ENCODE results near the gene DCHS2. TPM values are rescaled to one million over a fixed set of nuclear protein-coding genes. Genes with fewer than 3 reads are reported as not detected.

The DCHS2 gene
- polyA plus RNA-seq, 6 donors from 2014 or later = 0.08 to 0.44 (median 0.26) TPM; not detected in 1

DNA sequence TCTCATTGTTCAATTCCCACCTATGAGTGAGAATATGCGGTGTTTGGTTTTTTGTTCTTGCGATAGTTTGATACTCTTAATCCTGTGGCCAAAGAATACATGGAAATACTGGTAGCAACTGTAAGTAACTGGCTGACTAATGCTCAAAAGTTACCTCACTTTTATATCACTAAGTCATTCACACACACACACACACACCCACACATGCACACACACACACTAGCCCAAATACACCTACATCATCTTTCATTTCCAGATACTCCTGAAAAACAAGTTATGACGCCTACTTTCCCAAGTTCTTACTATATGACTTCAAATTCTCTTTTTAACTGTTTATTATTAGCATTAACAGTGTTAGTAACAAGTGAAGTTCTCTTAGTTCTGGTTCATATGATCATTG, 101.3 kb downstream of the DCHS2 start:
- no peak for ATAC-seq (ENCODE audit: low read depth in 2 of 2)
- Mint-ChIP-seq H3K27ac (no peak overlapping the region), H3K27me3 (peaks cover 7 to 31% (median 28%) of the 10 kb centered on the region in 3 donors), H3K9me3 (peaks cover 0 to 2% (median 0%) of the 10 kb centered on the region in 7 donors), H3K4me3 (no peak overlapping the region), H3K36me3 (no peaks in the 10 kb centered on the region), H3K4me1 (no peaks in the 10 kb centered on the region)
- DNase-seq = no peak

DNA sequence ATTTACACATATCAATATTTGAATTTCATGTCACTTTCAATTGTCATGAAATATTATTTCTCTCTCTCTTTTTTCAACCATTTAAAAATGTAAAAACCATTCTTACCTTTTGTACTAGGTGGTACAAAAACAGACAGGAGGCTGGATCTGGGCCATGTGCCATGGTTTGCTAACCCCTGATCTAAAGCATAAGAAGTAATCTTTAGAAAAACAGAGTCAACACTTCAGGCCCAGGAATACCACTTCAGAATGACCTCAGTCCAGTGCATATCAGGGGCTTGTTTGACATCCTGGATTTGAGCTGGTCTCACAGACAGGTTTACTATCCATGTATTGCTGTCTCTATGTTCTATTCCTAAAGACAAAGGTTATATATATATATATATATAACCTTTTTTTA, 102.5 kb downstream of the DCHS2 start:
- Mint-ChIP-seq H3K27ac (no peak overlapping the region), H3K9me3 (peaks cover 0 to 4% (median 0%) of the 10 kb centered on the region in 7 donors), H3K36me3 (no peaks in the 10 kb centered on the region), H3K27me3 (peaks cover 3 to 25% (median 24%) of the 10 kb centered on the region in 3 donors), H3K4me3 (no peak overlapping the region), H3K4me1 (no peaks in the 10 kb centered on the region)
- DNase-seq (no peak), ATAC-seq (ENCODE audit: low read depth in 2 of 2) (no peak)

DNA sequence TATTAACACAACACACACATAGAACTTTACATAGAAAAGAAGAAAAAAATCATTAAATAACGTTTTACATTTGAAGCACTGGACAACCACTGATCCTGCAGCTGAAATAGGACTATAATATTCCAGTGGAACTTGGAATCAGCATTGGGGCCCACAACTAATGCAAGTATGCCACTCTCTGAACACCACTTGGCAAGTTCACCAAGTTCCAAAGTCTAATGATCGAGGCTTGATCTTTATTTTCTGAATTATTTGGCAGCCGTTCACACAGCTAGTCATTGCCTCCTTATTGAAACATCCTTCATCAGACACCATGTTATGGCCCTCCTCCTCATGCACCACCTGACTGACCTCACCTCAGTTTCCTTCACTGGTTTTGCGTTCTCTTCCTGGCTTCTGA, 107.6 kb downstream of the DCHS2 start:
- Mint-ChIP-seq H3K4me3 (no peak overlapping the region), H3K4me1 (no peaks in the 10 kb centered on the region), H3K9me3 (peaks cover 0 to 6% (median 2%) of the 10 kb centered on the region in 7 donors), H3K27ac (no peak overlapping the region), H3K27me3 (peaks cover 3 to 10% (median 4%) of the 10 kb centered on the region in 3 donors), H3K36me3 (no peaks in the 10 kb centered on the region)
- ATAC-seq (ENCODE audit: low read depth in 2 of 2) (no peak), DNase-seq (no peak)

DNA sequence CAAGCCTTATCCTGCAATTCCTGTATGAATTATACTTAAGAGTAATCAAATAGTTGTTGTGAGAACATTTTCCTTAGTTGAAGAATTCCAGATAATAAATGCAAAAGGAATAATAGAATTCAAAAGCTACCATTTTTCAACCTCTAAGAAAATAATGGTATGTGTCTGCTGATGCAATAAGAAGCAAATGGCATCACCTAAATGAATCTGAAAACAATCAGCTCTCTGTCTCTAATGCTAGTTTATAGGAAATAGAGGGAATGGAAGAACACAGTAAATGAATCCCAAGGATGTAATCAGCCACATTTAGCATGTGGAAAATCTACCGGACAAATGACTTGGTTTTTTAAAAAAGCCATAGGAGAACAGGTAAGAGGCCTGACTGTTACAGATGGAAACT, 115.1 kb downstream of the DCHS2 start:
- H3K4me3 Mint-ChIP-seq = no peak overlapping the region
- H3K27ac Mint-ChIP-seq = no peak overlapping the region
- peaks cover 7 to 22% (median 17%) of the 10 kb centered on the region in 3 donors for H3K27me3 Mint-ChIP-seq
- H3K9me3 Mint-ChIP-seq = peaks cover 0 to 4% (median 0%) of the 10 kb centered on the region in 7 donors
- H3K4me1 Mint-ChIP-seq = no peaks in the 10 kb centered on the region
- H3K36me3 Mint-ChIP-seq = no peaks in the 10 kb centered on the region
- DNase-seq (no peak), ATAC-seq (ENCODE audit: low read depth in 2 of 2) (no peak)

DNA sequence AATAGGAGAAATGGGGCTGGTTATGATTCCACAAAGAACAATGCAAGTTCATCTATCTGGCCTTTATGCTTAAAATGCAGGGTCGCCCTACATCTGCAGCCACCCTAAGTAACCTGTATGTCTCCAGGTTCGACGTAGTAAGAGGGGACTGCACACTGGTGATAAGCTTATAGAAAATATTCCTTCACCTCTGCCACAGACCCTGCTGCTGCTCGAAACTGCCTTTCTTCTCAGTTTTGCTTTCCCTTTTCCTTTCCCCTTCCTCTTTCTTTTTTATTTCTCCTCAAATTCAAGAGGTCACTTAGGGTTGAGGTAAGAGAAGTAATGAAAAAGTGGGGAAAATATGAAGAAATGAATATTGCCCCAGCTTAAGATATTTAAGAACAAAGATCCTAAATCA, 123.5 kb downstream of the DCHS2 start:
- Mint-ChIP-seq H3K27me3 (peaks cover 0 to 24% (median 9%) of the 10 kb centered on the region in 3 donors), H3K4me1 (peaks cover 22 to 44% (median 32%) of the 10 kb centered on the region in 3 donors), H3K4me3 (peak overlapping the region; percentile 49 to 93 (median 80)), H3K9me3 (no peaks in the 10 kb centered on the region), H3K36me3 (peaks cover 4 to 13% of the 10 kb centered on the region in 2 donors), H3K27ac (peak overlapping the region; percentile 12 to 93 (median 84))
- ATAC-seq (ENCODE audit: low read depth in 2 of 2) (peak; percentile 84 to 85), DNase-seq (peak; percentile 42)

DNA sequence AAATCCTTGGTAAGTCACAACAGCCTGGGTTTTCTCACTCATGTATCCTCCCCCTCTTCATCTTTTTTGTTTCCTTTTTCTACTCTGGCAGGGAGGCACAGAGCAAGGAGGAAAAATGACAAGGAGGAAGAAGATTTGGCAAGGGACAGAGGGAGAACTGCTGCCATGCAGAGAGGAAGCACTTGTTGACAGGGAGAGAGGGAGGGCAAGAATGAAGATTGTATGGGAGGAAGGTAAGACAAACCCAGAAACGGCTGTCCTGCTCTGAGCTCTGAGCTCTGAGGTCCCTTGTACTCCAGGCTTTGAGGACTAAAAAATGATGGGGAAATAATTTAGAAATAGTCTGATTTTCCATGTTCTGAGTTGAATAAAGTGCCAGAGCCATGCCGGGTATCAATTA, 123.9 kb downstream of the DCHS2 start:
- Mint-ChIP-seq H3K27me3 (peaks cover 0 to 24% (median 9%) of the 10 kb centered on the region in 3 donors), H3K9me3 (no peaks in the 10 kb centered on the region), H3K4me1 (peaks cover 22 to 45% (median 36%) of the 10 kb centered on the region in 3 donors), H3K36me3 (peaks cover 4 to 13% of the 10 kb centered on the region in 2 donors), H3K27ac (peak overlapping the region in 5 of 6 donors; percentile 64 to 93 (median 86)), H3K4me3 (peak overlapping the region; percentile 49 to 93 (median 80))
- no peak for DNase-seq
- ATAC-seq (ENCODE audit: low read depth in 2 of 2) = peak; percentile 20 to 34

DNA sequence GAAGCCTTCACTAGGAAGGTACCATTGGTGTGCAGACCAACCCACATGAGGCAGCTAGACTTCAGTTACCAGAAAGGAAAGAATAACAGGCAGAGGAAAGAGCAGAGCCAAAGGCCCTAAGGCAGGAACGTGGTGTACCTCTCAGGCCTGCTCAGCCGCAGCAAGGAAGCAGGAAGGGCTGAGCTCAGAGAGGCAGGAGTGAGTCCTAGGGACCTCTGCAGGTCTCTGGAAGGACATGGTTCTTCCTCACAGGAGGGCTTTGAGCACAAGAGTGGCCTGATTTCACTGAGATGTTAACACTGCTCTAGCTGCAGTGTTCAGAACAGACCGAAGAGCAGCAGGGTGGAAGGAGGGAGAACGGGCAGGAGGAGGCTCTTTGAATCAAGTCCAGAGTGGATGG, 124.6 kb downstream of the DCHS2 start:
- Mint-ChIP-seq H3K27me3 (peaks cover 0 to 19% (median 5%) of the 10 kb centered on the region in 3 donors), H3K27ac (peak overlapping the region; percentile 64 to 91 (median 86))
- no peak for ATAC-seq (ENCODE audit: low read depth in 2 of 2)

DNA sequence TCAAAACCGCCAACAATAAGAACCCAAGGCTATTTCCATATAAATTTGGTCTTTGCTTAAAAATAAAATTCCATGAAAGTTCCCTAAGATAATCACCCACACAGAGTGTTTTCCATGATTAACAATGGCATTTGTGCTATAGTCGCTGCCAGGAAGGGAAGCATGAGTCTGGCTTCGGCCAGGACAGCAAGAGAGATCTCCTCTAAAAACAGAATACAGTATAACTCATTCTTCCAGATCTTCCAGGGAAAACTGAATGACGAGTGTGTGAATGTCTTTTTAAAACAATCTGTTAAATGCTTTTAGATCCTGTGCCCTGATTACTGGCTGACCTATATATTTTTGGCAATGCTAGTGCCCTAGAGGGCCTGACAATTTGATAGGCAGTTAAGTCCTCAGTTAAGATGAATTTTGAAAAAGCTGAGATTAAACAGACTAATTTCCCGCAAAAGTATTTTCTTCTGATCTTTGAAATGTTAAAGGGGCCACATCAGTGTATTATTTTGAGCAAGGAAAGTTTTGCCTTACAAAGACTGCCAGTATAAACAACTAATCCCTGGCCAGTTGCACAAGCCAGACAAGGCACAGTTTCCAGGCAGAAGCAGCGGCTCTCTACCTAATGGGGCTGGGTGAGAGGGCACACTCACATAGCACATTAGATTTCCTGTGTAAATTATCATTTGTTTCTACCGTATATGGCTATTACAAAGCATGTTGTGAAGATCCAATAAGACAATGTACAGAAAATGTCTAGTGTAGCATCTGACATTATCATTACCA, 127.3 kb downstream of the DCHS2 start:
- no peaks in the 10 kb centered on the region for H3K27me3 Mint-ChIP-seq
- H3K4me3 Mint-ChIP-seq = no peak overlapping the region
- ATAC-seq (ENCODE audit: low read depth in 2 of 2) (no peak), DNase-seq (no peak)
- H3K4me1 Mint-ChIP-seq = peaks cover 37 to 62% (median 55%) of the 10 kb centered on the region in 3 donors
- H3K36me3 Mint-ChIP-seq = peaks cover 0 to 4% of the 10 kb centered on the region in 2 donors
- H3K27ac Mint-ChIP-seq = peak overlapping the region in 2 of 6 donors; percentile 32 to 34
- H3K9me3 Mint-ChIP-seq = no peaks in the 10 kb centered on the region

More for the DNA sequence above, 124.6 kb downstream of the DCHS2 start:
- peaks cover 4 to 13% of the 10 kb centered on the region in 2 donors for H3K36me3 Mint-ChIP-seq
- peaks cover 24 to 52% (median 43%) of the 10 kb centered on the region in 3 donors for H3K4me1 Mint-ChIP-seq
- H3K9me3 Mint-ChIP-seq = no peaks in the 10 kb centered on the region
- H3K4me3 Mint-ChIP-seq = peak overlapping the region in 7 of 8 donors; percentile 29 to 93 (median 75)
- no peak for DNase-seq

DNA sequence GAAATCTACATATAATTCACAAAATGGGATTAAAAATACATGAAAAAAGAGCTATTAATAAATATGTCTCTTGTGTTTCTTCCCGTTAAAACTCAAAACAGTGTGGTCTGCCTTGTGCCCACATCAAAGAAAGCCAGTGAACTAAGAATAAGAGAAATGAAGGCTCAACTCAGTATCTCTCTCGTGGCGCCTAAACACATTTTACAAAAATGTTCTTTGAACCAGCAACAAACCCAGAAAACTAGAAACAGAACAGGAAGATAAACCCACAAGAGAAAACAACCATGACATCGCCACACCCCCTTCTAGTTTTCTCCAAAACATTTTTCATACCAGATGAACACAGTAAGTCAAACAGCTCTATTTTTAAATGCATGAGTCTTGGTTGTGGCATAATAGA, 130.1 kb downstream of the DCHS2 start:
- ATAC-seq (ENCODE audit: low read depth in 2 of 2) (peak; percentile 49 to 50), DNase-seq (peak; percentile 12)
- H3K9me3 Mint-ChIP-seq = no peaks in the 10 kb centered on the region
- H3K36me3 Mint-ChIP-seq = peaks cover 0 to 4% of the 10 kb centered on the region in 2 donors
- peaks cover 20 to 40% (median 36%) of the 10 kb centered on the region in 3 donors for H3K4me1 Mint-ChIP-seq
- H3K27ac Mint-ChIP-seq = peak overlapping the region; percentile 10 to 74 (median 56)
- H3K27me3 Mint-ChIP-seq = no peaks in the 10 kb centered on the region
- peak overlapping the region; percentile 0 to 85 (median 66) for H3K4me3 Mint-ChIP-seq

DNA sequence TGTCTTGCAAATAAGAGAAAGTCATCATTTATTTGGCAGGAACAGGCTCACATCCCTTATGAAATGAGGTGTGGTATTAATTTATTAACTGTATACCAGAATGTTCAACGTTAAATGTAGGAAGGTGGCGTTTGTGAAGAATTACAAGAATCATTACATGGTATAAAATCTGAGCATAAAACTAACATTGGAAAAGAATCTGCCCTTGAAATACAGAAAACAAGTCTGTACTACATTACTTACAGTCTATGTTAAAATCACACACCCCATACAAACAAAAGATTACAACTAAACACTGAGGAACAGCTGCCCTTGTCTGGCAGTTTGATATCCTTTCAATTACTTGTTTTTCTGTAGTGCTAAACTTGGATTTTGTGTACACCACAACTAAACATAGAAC, 131.1 kb downstream of the DCHS2 start:
- Mint-ChIP-seq H3K9me3 (no peaks in the 10 kb centered on the region), H3K27me3 (no peaks in the 10 kb centered on the region), H3K36me3 (peaks cover 0 to 4% of the 10 kb centered on the region in 2 donors), H3K4me3 (peak overlapping the region in 3 of 8 donors; percentile 62 to 85 (median 70)), H3K27ac (peak overlapping the region in 2 of 6 donors; percentile 26 to 72), H3K4me1 (peaks cover 20 to 35% (median 33%) of the 10 kb centered on the region in 3 donors)
- DNase-seq (no peak), ATAC-seq (ENCODE audit: low read depth in 2 of 2) (no peak)

DNA sequence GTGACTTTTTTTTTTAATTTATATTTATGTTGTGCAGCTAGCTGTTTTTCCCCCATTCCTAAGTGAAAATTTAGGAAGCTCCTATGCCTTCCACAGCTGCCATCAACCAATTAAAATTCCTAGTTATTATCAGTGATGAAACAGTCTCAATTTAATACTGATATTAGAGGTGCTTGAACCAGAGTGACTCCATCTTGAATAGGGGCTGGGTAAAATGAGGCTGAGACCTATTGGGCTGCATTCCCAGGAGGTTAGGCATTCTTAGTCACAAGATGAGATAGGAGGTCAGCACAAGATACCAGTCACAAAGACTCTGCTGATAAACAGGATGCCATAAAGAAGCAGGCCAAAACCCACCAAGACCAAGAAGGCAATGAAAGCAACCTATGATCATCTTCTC, 136.7 kb downstream of the DCHS2 start:
- peaks cover 0 to 3% (median 1%) of the 10 kb centered on the region in 3 donors for H3K4me1 Mint-ChIP-seq
- no peak overlapping the region for H3K27ac Mint-ChIP-seq
- peaks cover 0 to 8% (median 7%) of the 10 kb centered on the region in 3 donors for H3K27me3 Mint-ChIP-seq
- DNase-seq (no peak), ATAC-seq (ENCODE audit: low read depth in 2 of 2) (no peak)
- no peaks in the 10 kb centered on the region for H3K36me3 Mint-ChIP-seq
- H3K9me3 Mint-ChIP-seq = no peaks in the 10 kb centered on the region
- H3K4me3 Mint-ChIP-seq = no peak overlapping the region

DNA sequence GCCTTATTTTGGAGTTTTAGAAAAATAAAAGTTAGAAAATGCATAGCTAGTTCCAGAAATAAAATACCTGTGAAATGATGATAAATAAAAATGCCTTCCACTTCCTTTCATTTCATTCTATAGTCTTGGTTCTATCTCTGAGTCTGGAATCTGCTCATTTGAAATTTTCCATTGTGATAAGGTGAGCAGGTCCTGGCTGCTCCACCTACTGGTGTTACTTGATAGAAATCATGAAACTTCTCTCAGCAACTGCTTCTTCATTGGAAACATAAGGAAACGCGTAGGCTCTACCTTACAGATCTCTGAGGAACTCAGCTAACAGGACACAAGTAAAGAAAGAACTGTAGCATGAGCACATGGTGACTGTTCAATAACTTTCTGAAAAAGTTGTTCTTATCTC, 141.8 kb downstream of the DCHS2 start:
- no peak overlapping the region for H3K27ac Mint-ChIP-seq
- H3K36me3 Mint-ChIP-seq = no peaks in the 10 kb centered on the region
- peaks cover 0 to 7% (median 6%) of the 10 kb centered on the region in 3 donors for H3K4me1 Mint-ChIP-seq
- H3K9me3 Mint-ChIP-seq = no peaks in the 10 kb centered on the region
- no peak overlapping the region for H3K4me3 Mint-ChIP-seq
- DNase-seq (no peak), ATAC-seq (ENCODE audit: low read depth in 2 of 2) (peak; percentile 32 to 52)
- H3K27me3 Mint-ChIP-seq = peaks cover 0 to 18% (median 7%) of the 10 kb centered on the region in 3 donors

DNA sequence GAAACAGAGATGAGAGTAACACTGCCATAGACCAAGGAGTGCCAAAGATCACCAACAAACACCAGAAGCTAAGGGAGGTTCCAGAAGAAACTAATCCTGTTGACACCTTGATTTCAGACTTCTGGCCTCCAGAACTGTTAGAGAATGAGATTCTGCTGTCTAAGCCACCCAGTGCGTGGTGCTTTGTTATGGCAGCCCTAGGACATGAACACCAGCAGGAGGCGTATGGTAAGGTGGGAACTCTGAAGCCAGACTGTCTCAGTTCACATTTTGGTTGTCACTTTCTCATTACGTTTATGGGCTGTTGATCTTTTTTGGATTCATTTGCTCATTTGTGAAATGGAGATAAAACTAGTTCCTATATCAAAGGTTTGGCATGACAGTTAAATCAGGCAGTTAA, 142.9 kb downstream of the DCHS2 start:
- ATAC-seq (ENCODE audit: low read depth in 2 of 2) (no peak), DNase-seq (no peak)
- peak overlapping the region in 1 of 6 donors; percentile 87 for H3K27ac Mint-ChIP-seq
- peaks cover 0 to 12% (median 7%) of the 10 kb centered on the region in 3 donors for H3K27me3 Mint-ChIP-seq
- H3K36me3 Mint-ChIP-seq = no peaks in the 10 kb centered on the region
- H3K4me1 Mint-ChIP-seq = peaks cover 0 to 7% (median 6%) of the 10 kb centered on the region in 3 donors
- no peak overlapping the region for H3K4me3 Mint-ChIP-seq
- no peaks in the 10 kb centered on the region for H3K9me3 Mint-ChIP-seq

DNA sequence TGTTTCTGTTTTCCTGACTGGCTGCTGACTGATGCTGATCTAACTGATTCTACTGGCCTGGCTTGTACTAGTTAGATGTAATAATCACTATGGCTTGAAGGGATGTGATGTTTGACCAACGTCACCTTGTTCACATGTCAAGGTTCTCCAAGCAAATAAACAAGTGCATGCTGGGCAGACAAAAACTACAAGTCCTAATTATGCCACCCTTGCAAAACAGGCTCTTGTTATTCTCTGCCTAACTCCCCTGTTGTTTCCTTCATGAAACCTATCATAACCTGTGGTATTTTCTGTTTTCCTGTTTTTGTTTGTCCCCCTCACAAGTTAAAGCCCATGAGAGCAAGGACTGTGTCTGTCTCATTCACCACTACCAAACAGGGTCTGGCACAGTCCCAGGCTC, 146.2 kb downstream of the DCHS2 start:
- Mint-ChIP-seq H3K27ac (no peak overlapping the region), H3K36me3 (no peaks in the 10 kb centered on the region), H3K27me3 (peaks cover 6 to 12% (median 9%) of the 10 kb centered on the region in 3 donors), H3K9me3 (no peaks in the 10 kb centered on the region), H3K4me1 (peaks cover 0 to 7% (median 6%) of the 10 kb centered on the region in 3 donors), H3K4me3 (no peak overlapping the region)
- DNase-seq = no peak
- no peak for ATAC-seq (ENCODE audit: low read depth in 2 of 2)

Data from naive B cell (primary cell).